ENCODE data around the gene NGEF.
"Not testable (repeated sequence)": the region's sequence is repeated elsewhere in the genome, so short reads cannot be mapped to it uniquely, and the experiment has no call there.

Gene NGEF

GRCh38 chr2:232869138-232870017, 143.7 kb downstream of the NGEF start:
- DNase-seq (ENCODE audit: low spot score): no peak

GRCh38 chr2:232866104-232866503, 147.0 kb downstream of the NGEF start:
- DNase-seq (ENCODE audit: low spot score): no peak

- DNase-seq (ENCODE audit: low spot score): no peak
Measured at GRCh38 chr2:232865165-232865564, 147.9 kb downstream of the NGEF start.

GRCh38 chr2:232863996-232864395, 149.1 kb downstream of the NGEF start:
- no peak for DNase-seq (ENCODE audit: low spot score)

GRCh38 chr2:232861353-232861752, 151.7 kb downstream of the NGEF start:
- DNase-seq (ENCODE audit: low spot score): no peak

GRCh38 chr2:232860593-232861241, 152.3 kb downstream of the NGEF start:
- no peak for DNase-seq (ENCODE audit: low spot score)

- no peak for DNase-seq (ENCODE audit: low spot score)
Measured at GRCh38 chr2:232859385-232859916, 153.6 kb downstream of the NGEF start.

- DNase-seq (ENCODE audit: low spot score): no peak
Measured at GRCh38 chr2:232857158-232857563, 155.9 kb downstream of the NGEF start.

- DNase-seq (ENCODE audit: low spot score): no peak
Measured at GRCh38 chr2:232854082-232854481, 159.0 kb downstream of the NGEF start.

- DNase-seq (ENCODE audit: low spot score): no peak
Measured at GRCh38 chr2:232852676-232853075, 160.4 kb downstream of the NGEF start.

- not testable (repeated sequence) for DNase-seq (ENCODE audit: low spot score)
Measured at GRCh38 chr2:232852081-232852480, 161.0 kb downstream of the NGEF start.

- no peak for DNase-seq (ENCODE audit: low spot score)
Measured at GRCh38 chr2:232850039-232850438, 163.0 kb downstream of the NGEF start.

GRCh38 chr2:232846055-232846454, 167.0 kb downstream of the NGEF start:
- DNase-seq (ENCODE audit: low spot score): no peak

- DNase-seq (ENCODE audit: low spot score): no peak
Measured at GRCh38 chr2:232843834-232844233, 169.2 kb downstream of the NGEF start.

GRCh38 chr2:232842689-232843088, 170.4 kb downstream of the NGEF start:
- no peak for DNase-seq (ENCODE audit: low spot score)

- no peak for DNase-seq (ENCODE audit: low spot score)
Measured at GRCh38 chr2:232839411-232840079, 173.5 kb downstream of the NGEF start.

GRCh38 chr2:232838406-232838874, 174.6 kb downstream of the NGEF start:
- DNase-seq (ENCODE audit: low spot score): peak; percentile 80

- no peak for DNase-seq (ENCODE audit: low spot score)
Measured at GRCh38 chr2:232836934-232837333, 176.1 kb downstream of the NGEF start.

- no peak for DNase-seq (ENCODE audit: low spot score)
Measured at GRCh38 chr2:232835687-232836208, 177.3 kb downstream of the NGEF start.

GRCh38 chr2:232833830-232834229, 179.2 kb downstream of the NGEF start:
- no peak for DNase-seq (ENCODE audit: low spot score)

- DNase-seq (ENCODE audit: low spot score): no peak
Measured at GRCh38 chr2:232831496-232831895, 181.6 kb downstream of the NGEF start.

GRCh38 chr2:232829988-232830387, 183.1 kb downstream of the NGEF start:
- no peak for DNase-seq (ENCODE audit: low spot score)
